K562 (cell line): ENCODE measurements around the gene SLC6A7. TPM values are rescaled to one million over a fixed set of nuclear protein-coding genes. Genes with fewer than 3 reads are reported as not detected.

Experiments
- ATAC-seq: fragments of 200-7000 bp; cut with Tn5 transposase; 3 replicates; pipeline ENCODE4 v1.9.1; 2020; ENCODE audit warnings: moderate library complexity
- BruUV-seq: library from RNA; stranded (reverse); fragments of 400-500 nt; replicated peaks from 2 replicates; lab custom pipeline; 2021; lab: Mats Ljungman, UMichigan
- CTCF ChIA-PET: fragments of 300-600 bp; formaldehyde crosslinking; extraction: SDS; loops from one replicate; lab custom pipeline; 2021; ENCODE audit warnings: low intra/inter-chr PET ratio; lab: Yijun Ruan, JAX
- POLR2A ChIA-PET: fragments of 300-600, 350-650 bp; sonication (Branson Sonifier 250); formaldehyde crosslinking; extraction: SDS; loops from one replicate; lab custom pipeline; 2021; ENCODE audit warnings: antibody characterized with exemption, inconsistent platforms; lab: Yijun Ruan, JAX
- DNase-seq, 4 experiments: peaks; one replicate each; pipeline versions ENCODE4 v3.0.0 to v3.0.0-alpha.2; 2011 to 2018; ENCODE audit warnings: low spot score in 3 of 4, mixed read lengths in 3 of 4; ENCODE audit errors: extremely low read depth in 1 of 4
- FAIRE-seq: peaks from 2 replicates; lab custom pipeline; 2011; peaks lifted over from hg19 to GRCh38; lab: Jason Lieb, UNC
- H2AFZ ChIP-seq: 2 replicates; pipeline ENCODE4 v1.6.0; 2011; ENCODE audit warnings: low read depth, low read length, control low read depth, inconsistent platforms
- H3K27ac ChIP-seq: fragments of 200-600 bp; 3 replicates; pipeline ENCODE4 v1.8.0; 2011; ENCODE audit warnings: low read depth, mild to moderate bottlenecking, control low read depth, inconsistent platforms, low read length, moderate library complexity, mixed read lengths; ENCODE audit errors: extremely low read depth
- H3K27me3 ChIP-seq, 2 experiments: fragments of 300-600 bp in 1 of 2; 2 replicates in 1 of 2; 3 replicates in 1 of 2; pipeline versions ENCODE4 v1.6.0 to v1.8.0; 2011; ENCODE audit warnings: inconsistent platforms in 2 of 2, low read length in 2 of 2, mild to moderate bottlenecking in 1 of 2, mixed read lengths in 1 of 2, moderate library complexity in 1 of 2; ENCODE audit not compliant: control insufficient read depth in 2 of 2, insufficient read depth in 2 of 2
- H3K36me3 ChIP-seq: fragments of 300-600 bp; 3 replicates; pipeline ENCODE4 v1.8.0; 2011; ENCODE audit warnings: mild to moderate bottlenecking, low read length, inconsistent platforms; ENCODE audit not compliant: control insufficient read depth, insufficient read depth
- H3K4me1 ChIP-seq, 2 experiments: fragments of 200-600 bp in 1 of 2; replicated peaks in 1 of 2; 2 replicates in 1 of 2; 3 replicates in 1 of 2; pipeline versions ENCODE4 v1.5.1 to v1.8.0; 2011; ENCODE audit warnings: inconsistent platforms in 2 of 2, low read length in 2 of 2, mild to moderate bottlenecking in 1 of 2, mixed read lengths in 1 of 2, moderate library complexity in 1 of 2; ENCODE audit not compliant: control insufficient read depth in 2 of 2, insufficient read depth in 2 of 2
- H3K4me2 ChIP-seq: 2 replicates; pipeline ENCODE4 v1.6.1; 2011; ENCODE audit warnings: low read length, control low read depth, inconsistent platforms, mixed read lengths; ENCODE audit not compliant: insufficient read depth
- H3K4me3 ChIP-seq: fragments of 200-600 bp; sonication (generic), shearing (Covaris generic); 2 replicates; pipeline ENCODE4 v1.5.1; 2016; ENCODE audit warnings: control low read depth, inconsistent platforms
- H3K79me2 ChIP-seq: fragments of 200-600 bp; 3 replicates; pipeline ENCODE4 v1.8.0; 2011; ENCODE audit warnings: low read length, inconsistent platforms; ENCODE audit not compliant: control insufficient read depth, insufficient read depth
- H3K9ac ChIP-seq, 2 experiments: 2 replicates each; pipeline versions ENCODE4 v1.6.0 to v1.6.1; 2011; ENCODE audit warnings: low read depth in 2 of 2, low read length in 2 of 2, control low read depth in 1 of 2, inconsistent platforms in 1 of 2, mild to moderate bottlenecking in 1 of 2, mixed read lengths in 1 of 2; ENCODE audit not compliant: insufficient read depth in 1 of 2
- H3K9me1 ChIP-seq: one replicate; pipeline ENCODE4 v1.6.0; 2011; ENCODE audit warnings: inconsistent platforms, mild to moderate bottlenecking, low read length, moderate library complexity; ENCODE audit not compliant: control insufficient read depth, insufficient read depth
- H3K9me3 ChIP-seq: replicated peaks from 2 replicates; pipeline ENCODE4 v1.5.1; 2011; ENCODE audit warnings: low read depth, low read length, inconsistent platforms; ENCODE audit not compliant: control insufficient read depth, insufficient read depth
- H4K20me1 ChIP-seq: replicated peaks from 2 replicates; pipeline ENCODE4 v1.6.1; 2011; ENCODE audit warnings: low read length, inconsistent platforms, mixed read lengths; ENCODE audit not compliant: control insufficient read depth, insufficient read depth
- MGA ChIP-seq: fragments of 450-650 bp; IDR thresholded peaks from 2 replicates; pipeline ENCODE4 v1.6.1; 2016; ENCODE audit warnings: mild to moderate bottlenecking, moderate library complexity
- ZNF197 ChIP-seq: fragments of 200-800 bp; sonication (Bioruptor generic); IDR thresholded peaks from 2 replicates; pipeline ENCODE4 v1.6.1; 2016; ENCODE audit warnings: low read depth, missing genetic modification characterization, missing compliant biosample characterization
- ZNF609 ChIP-seq: sonication (generic); formaldehyde crosslinking; IDR thresholded peaks from 2 replicates; pipeline ENCODE4 v1.8.1; 2023; ENCODE audit warnings: missing genetic modification reagents, mild to moderate bottlenecking, borderline replicate concordance
- WGBS: fragments of 100-300 bp; shearing (Covaris generic); methylation state at CpG from one replicate; pipeline ENCODE4 v1.1.6; 2016; ENCODE audit warnings: low coverage, mixed read lengths; ENCODE audit not compliant: insufficient coverage; ENCODE audit errors: missing lambda C conversion rate; 5-methylcytosine and 5-hydroxymethylcytosine counted together
- in situ Hi-C: fragments of 300-500 bp; cut with MboI; formaldehyde crosslinking; loops from 4 replicates; pipeline ENCODE4 v1.15.0; 2018; ENCODE audit warnings: inconsistent platforms, mixed read lengths
- intact Hi-C: fragments of 100-400 bp; cut with micrococcal nuclease; formaldehyde crosslinking; loops from 2 replicates; pipeline ENCODE4 v1.14.2; 2022
- polyA plus RNA-seq, 8 experiments: library from polyadenylated mRNA; depleted of rRNA in 4 of 8; stranded (reverse) in 5 of 8; unstranded in 3 of 8; fragments of >200 nt; fragmentation: Nextera tagmentation in 2 of 8; fragmentation: Illumina TruSeq in 1 of 8; extraction: Ambion mirVana in 2 of 8; extraction: Trizol in 1 of 8; gene quantifications; 2 replicates each; pipeline versions ENCODE4 v1.2.1 to v1.2.3, GENCODE V29; 2011 to 2014; ENCODE audit warnings: inconsistent platforms in 1 of 8, missing spikeins in 1 of 8
- total RNA-seq, 7 experiments: library from RNA; depleted of rRNA in 6 of 7; stranded (reverse); fragments of >200 nt in 6 of 7; fragmentation: Illumina TruSeq in 2 of 7; extraction: Trizol in 2 of 7; gene quantifications; 2 replicates each; pipeline versions ENCODE4 v1.2.1 to v1.2.3, GENCODE V29; 2011 to 2021; ENCODE audit warnings: low replicate concordance in 1 of 7

SLC6A7 gene
- total and polyA plus RNA-seq, 9 of the 15 experiments (the other 6 are each of a cell fraction or from before 2014, with no cell fraction given) = not detected

GRCh38 chr5:150204590-150204960 is 14.7 kb downstream of the SLC6A7 start:
- H3K9me1 ChIP-seq = no peaks in the 10 kb centered on the region
- peaks cover 7% of the 10 kb centered on the region for H4K20me1 ChIP-seq
- no peak overlapping the region for H3K4me2 ChIP-seq
- H3K4me1 ChIP-seq = peaks cover 0 to 8% of the 10 kb centered on the region in 2 experiments; a peak in 1 of 5 replicates
- H3K27ac ChIP-seq = no peak overlapping the region
- ATAC-seq (no peak), DNase-seq (no peak), FAIRE-seq (no peak)
- no peaks in the 10 kb centered on the region for H3K9me3 ChIP-seq
- no peaks in the 10 kb centered on the region for H3K36me3 ChIP-seq
- no peak overlapping the region for H3K4me3 ChIP-seq
- in situ Hi-C loops (no loop called here), intact Hi-C loops (no loop called here)
- H2AFZ ChIP-seq = 0 out of 2 replicates have a peak overlapping the region, but pooled peaks have one; percentile 35
- TF ChIP-seq MGA = peak; percentile 42
- no peak for TF ChIP-seq ZNF609 (CRISPR knock-in tag)
- no peak for TF ChIP-seq ZNF197 (CRISPR knock-in tag)
- H3K79me2 ChIP-seq = no peaks in the 10 kb centered on the region
- no peak overlapping the region for H3K9ac ChIP-seq
- 11% methylated on average over 8 of the region's 13 CpGs for WGBS
- H3K27me3 ChIP-seq = peaks cover 30 to 70% of the 10 kb centered on the region in 2 experiments
- POLR2A ChIA-PET = interaction anchor here (2.3 kb wide), 1 partner anchor 11 kb away, joined by 6 read pairs; no protein-coding TSS in a partner anchor
- CTCF ChIA-PET = no interaction called here
- no TSS peak for BruUV-seq
